ENCODE results near the gene TEPSIN. TPM values are rescaled to one million over a fixed set of nuclear protein-coding genes. Genes with fewer than 3 reads are reported as not detected.

TEPSIN gene
- total and polyA plus RNA-seq, 9 donors = 2.5 to 30.2 (median 24.5) TPM

GRCh38 chr17:81206657-81207056, 32.2 kb downstream of the TEPSIN start:
- Histone ChIP-seq H3K4me1 (ENCODE audit: insufficient read depth) (no peaks in the 10 kb centered on the region), H3K9me3 (no peaks in the 10 kb centered on the region), H3K27me3 (no peaks in the 10 kb centered on the region), H3K27ac (no peak overlapping the region), H3K4me3 (no peak overlapping the region), H3K36me3 (no peaks in the 10 kb centered on the region)
- TF ChIP-seq EP300 (IDR thresholded peaks at IDR 0.05) (no peak), POLR2A (IDR thresholded peaks at IDR 0.05) (no peak)
- TF ChIP-seq, protein P1, sequence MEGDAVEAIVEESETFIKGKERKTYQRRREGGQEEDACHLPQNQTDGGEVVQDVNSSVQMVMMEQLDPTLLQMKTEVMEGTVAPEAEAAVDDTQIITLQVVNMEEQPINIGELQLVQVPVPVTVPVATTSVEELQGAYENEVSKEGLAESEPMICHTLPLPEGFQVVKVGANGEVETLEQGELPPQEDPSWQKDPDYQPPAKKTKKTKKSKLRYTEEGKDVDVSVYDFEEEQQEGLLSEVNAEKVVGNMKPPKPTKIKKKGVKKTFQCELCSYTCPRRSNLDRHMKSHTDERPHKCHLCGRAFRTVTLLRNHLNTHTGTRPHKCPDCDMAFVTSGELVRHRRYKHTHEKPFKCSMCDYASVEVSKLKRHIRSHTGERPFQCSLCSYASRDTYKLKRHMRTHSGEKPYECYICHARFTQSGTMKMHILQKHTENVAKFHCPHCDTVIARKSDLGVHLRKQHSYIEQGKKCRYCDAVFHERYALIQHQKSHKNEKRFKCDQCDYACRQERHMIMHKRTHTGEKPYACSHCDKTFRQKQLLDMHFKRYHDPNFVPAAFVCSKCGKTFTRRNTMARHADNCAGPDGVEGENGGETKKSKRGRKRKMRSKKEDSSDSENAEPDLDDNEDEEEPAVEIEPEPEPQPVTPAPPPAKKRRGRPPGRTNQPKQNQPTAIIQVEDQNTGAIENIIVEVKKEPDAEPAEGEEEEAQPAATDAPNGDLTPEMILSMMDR (IDR thresholded peaks at IDR 0.05) = no peak
- 91 to 92% (median 91%) methylated on average over 12 of the region's 12 CpGs for WGBS, 3 donors
- DNase-seq = no peak
- intact Hi-C loops (cut with DNase I) = loop anchor here in 1 of 4 donors (10.0 kb wide), 1 partner anchor 62 kb away; no protein-coding TSS in a partner anchor

- Histone ChIP-seq H3K4me1 (ENCODE audit: insufficient read depth) (no peaks in the 10 kb centered on the region), H3K36me3 (no peaks in the 10 kb centered on the region), H3K27me3 (no peaks in the 10 kb centered on the region), H3K27ac (no peak overlapping the region), H3K4me3 (no peak overlapping the region), H3K9me3 (no peaks in the 10 kb centered on the region)
- intact Hi-C loops (cut with DNase I) = loop anchor here in 1 of 4 donors (10.0 kb wide), 1 partner anchor 61 kb away; no protein-coding TSS in a partner anchor
- WGBS, 3 donors = 78 to 86% (median 83%) methylated on average over 4 of the region's 4 CpGs
- DNase-seq = no peak
- TF ChIP-seq, protein P1 (IDR thresholded peaks at IDR 0.05) = no peak
- TF ChIP-seq POLR2A (IDR thresholded peaks at IDR 0.05) (no peak), EP300 (IDR thresholded peaks at IDR 0.05) (no peak)
Observed at GRCh38 chr17:81206166-81206565, 32.7 kb downstream of the TEPSIN start.

DNA sequence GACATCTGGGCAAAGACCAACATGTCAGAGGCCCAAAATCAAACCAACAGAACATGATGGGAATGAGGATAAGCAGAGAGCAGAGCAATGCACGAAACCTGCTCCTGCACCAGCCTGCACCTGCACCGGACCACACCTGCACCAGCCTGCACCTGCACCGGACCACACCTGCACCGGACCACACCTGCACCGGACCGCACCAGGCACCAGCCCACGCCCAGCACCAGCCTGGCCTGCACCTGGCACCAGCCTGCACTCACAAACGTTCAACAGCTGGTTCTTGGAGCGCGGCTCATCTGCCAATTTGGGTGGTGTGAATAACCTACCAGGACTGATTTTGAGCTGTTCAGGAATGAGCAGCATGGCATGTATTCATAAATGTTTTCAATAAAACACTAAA, 34.3 kb downstream of the TEPSIN start:
- no peak overlapping the region for H3K27ac ChIP-seq
- no peaks in the 10 kb centered on the region for H3K36me3 ChIP-seq
- H3K27me3 ChIP-seq = no peaks in the 10 kb centered on the region
- WGBS, 3 donors = 84 to 87% (median 85%) methylated on average over 10 of the region's 10 CpGs
- TF ChIP-seq, protein P1 (IDR thresholded peaks at IDR 0.05) = no peak
- TF ChIP-seq POLR2A (IDR thresholded peaks at IDR 0.05) (no peak), EP300 (IDR thresholded peaks at IDR 0.05) (no peak)
- no peak for DNase-seq
- no peaks in the 10 kb centered on the region for H3K9me3 ChIP-seq
- intact Hi-C loops (cut with DNase I) = loop anchor here in 1 of 4 donors (10.0 kb wide), 1 partner anchor 60 kb away; no protein-coding TSS in a partner anchor
- H3K4me1 ChIP-seq (ENCODE audit: insufficient read depth) = no peaks in the 10 kb centered on the region
- no peak overlapping the region for H3K4me3 ChIP-seq

DNA sequence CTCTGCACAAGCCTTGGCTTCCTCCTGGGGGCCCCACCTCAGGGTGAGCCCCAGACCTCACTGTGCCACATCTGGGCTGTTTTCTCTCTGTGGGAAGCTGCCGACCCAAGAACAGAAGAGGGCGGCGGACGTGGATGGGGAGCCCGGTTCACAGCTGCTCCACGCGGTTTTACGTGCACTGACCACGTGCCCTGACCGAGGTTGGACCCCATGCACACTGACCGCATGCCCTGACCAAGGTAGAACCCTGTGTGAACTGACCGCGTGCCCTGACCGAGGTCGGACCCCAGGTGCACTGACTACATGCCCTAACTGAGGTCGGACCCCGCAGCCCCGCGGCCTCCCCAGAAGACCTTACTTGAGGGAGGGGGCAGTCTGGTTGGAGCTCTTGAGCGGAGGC, 35.7 kb downstream of the TEPSIN start:
- Histone ChIP-seq H3K4me3 (no peak overlapping the region), H3K27me3 (no peaks in the 10 kb centered on the region), H3K9me3 (no peaks in the 10 kb centered on the region), H3K36me3 (no peaks in the 10 kb centered on the region), H3K27ac (no peak overlapping the region), H3K4me1 (ENCODE audit: insufficient read depth) (no peaks in the 10 kb centered on the region)
- intact Hi-C loops (cut with DNase I) = loop anchor here in 1 of 4 donors (10.0 kb wide), 1 partner anchor 58 kb away; no protein-coding TSS in a partner anchor
- WGBS, 3 donors = 91 to 94% (median 94%) methylated on average over 19 to 20 of the region's 20 CpGs
- TF ChIP-seq, protein P1 (IDR thresholded peaks at IDR 0.05) = no peak
- TF ChIP-seq EP300 (IDR thresholded peaks at IDR 0.05) (no peak), POLR2A (IDR thresholded peaks at IDR 0.05) (no peak)
- no peak for DNase-seq

Data from ovary (tissue), 9 donors.